ENCODE results near the gene IL34.
"Not testable (repeated sequence)": the region's sequence is repeated elsewhere in the genome, so short reads cannot be mapped to it uniquely, and the experiment has no call there.

IL34 gene

DNA sequence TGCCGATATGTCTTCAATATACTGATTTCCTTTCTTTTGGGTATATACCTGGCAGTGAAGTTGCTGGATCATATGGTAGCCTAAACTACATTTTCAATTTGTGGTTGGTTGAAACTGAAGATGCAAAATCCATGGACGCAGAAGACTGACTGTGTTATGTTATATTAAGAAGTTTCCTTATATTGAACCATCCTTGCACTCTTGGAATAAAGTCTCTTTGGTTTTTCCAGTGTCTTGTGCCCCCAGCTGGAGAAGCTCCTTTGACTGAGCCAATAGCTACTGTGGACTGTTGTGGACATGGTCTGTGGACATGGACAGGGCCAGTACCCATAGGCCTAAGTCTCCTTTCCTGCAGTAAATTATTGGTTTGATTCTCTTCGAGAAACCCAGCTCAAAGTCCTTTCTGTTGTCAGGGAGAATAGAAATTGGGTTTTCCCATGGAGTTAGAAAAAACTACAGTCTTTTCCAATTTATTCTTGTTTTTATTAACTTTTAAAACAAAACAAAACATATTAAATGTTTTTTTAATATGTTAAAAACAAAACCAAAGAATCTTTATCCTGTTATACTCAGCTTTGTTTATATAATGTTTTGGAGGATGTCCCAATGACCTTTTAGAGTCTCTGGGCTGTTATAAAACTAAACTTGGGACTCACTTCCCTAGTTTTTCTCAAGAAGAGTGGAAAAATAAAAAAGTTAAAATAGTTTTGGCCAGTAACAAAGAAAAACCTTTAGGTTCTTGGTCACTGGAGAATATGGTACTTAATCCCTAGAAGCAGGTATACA, 15.2 kb upstream of the IL34 start:
- Histone ChIP-seq H3K27me3 (ENCODE audit: control insufficient read depth, insufficient read depth, low read length) (no peaks in the 10 kb centered on the region), H3K4me3 (ENCODE audit: low read depth, low read length) (no peak overlapping the region), H3K27ac (no peak overlapping the region), H3K9ac (no peak overlapping the region), H3K4me1 (no peaks in the 10 kb centered on the region), H3K4me2 (ENCODE audit: low read length) (no peak overlapping the region), H3K36me3 (ENCODE audit: control insufficient read depth, insufficient read depth, low read length) (no peaks in the 10 kb centered on the region), H3K9me3 (ENCODE audit: control insufficient read depth, low read length) (no peaks in the 10 kb centered on the region), H3K79me2 (no peaks in the 10 kb centered on the region), H2AFZ (no peak overlapping the region)
- TF ChIP-seq, protein P1, sequence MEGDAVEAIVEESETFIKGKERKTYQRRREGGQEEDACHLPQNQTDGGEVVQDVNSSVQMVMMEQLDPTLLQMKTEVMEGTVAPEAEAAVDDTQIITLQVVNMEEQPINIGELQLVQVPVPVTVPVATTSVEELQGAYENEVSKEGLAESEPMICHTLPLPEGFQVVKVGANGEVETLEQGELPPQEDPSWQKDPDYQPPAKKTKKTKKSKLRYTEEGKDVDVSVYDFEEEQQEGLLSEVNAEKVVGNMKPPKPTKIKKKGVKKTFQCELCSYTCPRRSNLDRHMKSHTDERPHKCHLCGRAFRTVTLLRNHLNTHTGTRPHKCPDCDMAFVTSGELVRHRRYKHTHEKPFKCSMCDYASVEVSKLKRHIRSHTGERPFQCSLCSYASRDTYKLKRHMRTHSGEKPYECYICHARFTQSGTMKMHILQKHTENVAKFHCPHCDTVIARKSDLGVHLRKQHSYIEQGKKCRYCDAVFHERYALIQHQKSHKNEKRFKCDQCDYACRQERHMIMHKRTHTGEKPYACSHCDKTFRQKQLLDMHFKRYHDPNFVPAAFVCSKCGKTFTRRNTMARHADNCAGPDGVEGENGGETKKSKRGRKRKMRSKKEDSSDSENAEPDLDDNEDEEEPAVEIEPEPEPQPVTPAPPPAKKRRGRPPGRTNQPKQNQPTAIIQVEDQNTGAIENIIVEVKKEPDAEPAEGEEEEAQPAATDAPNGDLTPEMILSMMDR (IDR thresholded peaks at IDR 0.05), result no peak

DNA sequence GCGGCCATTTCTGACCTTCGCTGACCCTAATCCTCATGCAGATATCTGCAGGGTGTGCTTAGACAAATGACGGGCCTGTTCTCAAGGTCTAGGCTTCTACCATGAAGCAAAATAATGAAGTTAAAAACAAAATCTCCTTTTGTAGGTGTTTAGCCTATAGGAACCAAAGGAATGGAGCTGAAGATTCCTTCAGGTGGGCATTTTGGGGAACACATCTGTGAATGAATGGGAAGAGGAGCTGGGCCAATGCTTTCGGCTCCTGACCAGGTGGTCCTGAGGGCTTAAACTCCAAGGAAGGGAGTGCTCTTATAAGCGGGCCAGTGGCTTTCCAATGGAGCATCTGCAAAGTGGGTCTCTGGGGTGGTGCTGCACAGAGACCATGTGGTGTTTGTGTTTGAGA, 14.1 kb upstream of the IL34 start:
- Histone ChIP-seq H3K36me3 (ENCODE audit: control insufficient read depth, insufficient read depth, low read length) (no peaks in the 10 kb centered on the region), H3K9me3 (ENCODE audit: control insufficient read depth, low read length) (no peaks in the 10 kb centered on the region), H2AFZ (no peak overlapping the region), H3K4me2 (ENCODE audit: low read length) (no peak overlapping the region), H3K9ac (no peak overlapping the region), H3K4me1 (no peaks in the 10 kb centered on the region), H3K27me3 (ENCODE audit: control insufficient read depth, insufficient read depth, low read length) (no peaks in the 10 kb centered on the region), H3K4me3 (ENCODE audit: low read depth, low read length) (no peak overlapping the region), H3K27ac (no peak overlapping the region), H3K79me2 (no peaks in the 10 kb centered on the region)
- TF ChIP-seq, protein P1 (IDR thresholded peaks at IDR 0.05), result no peak

DNA sequence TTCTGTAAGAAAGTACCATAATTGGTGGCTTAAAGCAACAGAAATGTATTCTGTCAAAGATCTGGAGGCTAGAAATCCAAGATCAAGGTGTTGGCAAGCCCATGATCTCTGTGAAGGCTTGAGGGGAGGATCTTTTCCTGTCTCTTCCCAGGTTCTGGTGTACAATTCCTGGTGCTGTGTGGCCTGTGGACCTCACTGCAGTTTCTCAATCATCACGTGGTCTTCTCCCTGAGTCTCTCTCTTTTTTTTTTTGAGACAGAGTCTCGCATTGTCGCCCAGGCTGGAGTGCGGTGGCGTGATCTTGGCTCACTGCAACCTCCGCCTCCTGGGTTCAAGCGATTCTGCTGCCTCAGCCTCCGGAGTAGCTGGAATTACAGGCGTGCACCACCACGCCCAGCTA, 12.7 kb upstream of the IL34 start:
- H3K4me1 ChIP-seq; H3K36me3 ChIP-seq (ENCODE audit: control insufficient read depth, insufficient read depth, low read length); H3K9ac ChIP-seq; H3K79me2 ChIP-seq; H3K4me2 ChIP-seq (ENCODE audit: low read length); H3K27me3 ChIP-seq (ENCODE audit: control insufficient read depth, insufficient read depth, low read length); H3K4me3 ChIP-seq (ENCODE audit: low read depth, low read length); H3K27ac ChIP-seq; H2AFZ ChIP-seq; H3K9me3 ChIP-seq (ENCODE audit: control insufficient read depth, low read length): not testable (repeated sequence)

DNA sequence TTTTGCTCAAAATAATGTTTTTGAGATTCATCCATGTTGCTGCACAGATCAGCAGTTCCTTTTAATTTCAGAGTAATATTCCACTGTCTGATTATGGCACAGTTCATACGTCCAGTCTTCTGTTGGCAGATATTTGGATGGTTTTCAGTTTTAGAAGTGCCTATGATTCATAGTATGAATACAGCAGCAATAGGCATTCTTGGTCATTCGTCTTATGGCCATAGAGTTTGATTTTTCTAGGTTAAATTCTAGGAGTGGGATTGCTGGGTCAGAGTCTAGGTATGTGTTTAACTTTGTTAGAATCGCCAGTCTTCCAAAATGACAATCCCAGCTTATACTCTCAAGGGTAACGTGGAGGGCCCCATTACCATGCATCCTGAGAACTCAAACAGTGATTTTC, 11.5 kb upstream of the IL34 start:
- TF ChIP-seq, protein P1 (IDR thresholded peaks at IDR 0.05), result no peak
- H3K36me3 ChIP-seq (ENCODE audit: control insufficient read depth, insufficient read depth, low read length), result no peaks in the 10 kb centered on the region
- H3K9me3 ChIP-seq (ENCODE audit: control insufficient read depth, low read length), result no peaks in the 10 kb centered on the region
- no peaks in the 10 kb centered on the region for H3K27me3 ChIP-seq (ENCODE audit: control insufficient read depth, insufficient read depth, low read length)
- H3K4me1 ChIP-seq, result peaks cover 6% of the 10 kb centered on the region
- no peak overlapping the region for H3K4me3 ChIP-seq (ENCODE audit: low read depth, low read length)
- no peak overlapping the region for H3K4me2 ChIP-seq (ENCODE audit: low read length)
- no peak overlapping the region for H3K27ac ChIP-seq
- H3K79me2 ChIP-seq, result no peaks in the 10 kb centered on the region
- no peak overlapping the region for H3K9ac ChIP-seq
- no peak overlapping the region for H2AFZ ChIP-seq

DNA sequence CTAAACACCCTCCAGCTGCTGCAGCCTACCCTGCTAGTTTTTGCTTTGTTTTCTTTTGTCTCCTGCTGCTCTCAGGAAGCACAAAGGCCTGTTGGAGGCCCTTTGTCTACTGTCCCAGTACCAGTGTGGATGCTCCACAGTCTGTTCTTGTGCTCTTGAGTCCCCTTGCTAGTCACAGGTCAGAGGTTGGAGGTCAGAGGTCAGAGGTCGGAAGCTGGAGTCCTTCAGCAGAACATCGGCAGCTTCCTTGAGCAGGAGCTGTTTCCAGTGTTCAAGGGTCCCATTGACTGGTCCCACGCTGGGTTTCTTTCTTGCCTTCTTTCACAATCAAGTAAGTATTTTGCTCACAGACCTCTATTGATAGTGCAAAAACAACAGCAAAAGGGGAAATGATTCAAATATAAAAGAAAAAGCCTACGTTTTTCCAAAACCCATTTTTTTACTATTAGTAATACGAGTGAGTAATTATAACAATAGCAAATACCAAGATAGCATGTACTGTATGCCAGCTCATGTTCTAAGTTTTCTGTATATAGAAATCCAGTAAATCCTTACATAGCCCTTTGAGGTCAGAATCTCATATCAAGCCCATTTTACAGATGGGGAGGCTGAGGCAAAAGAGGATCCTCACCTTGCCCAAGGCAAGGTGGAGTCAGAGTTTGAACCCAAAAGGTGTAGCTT, 10.9 kb upstream of the IL34 start:
- Histone ChIP-seq H3K36me3 (ENCODE audit: control insufficient read depth, insufficient read depth, low read length) (no peaks in the 10 kb centered on the region), H3K79me2 (no peaks in the 10 kb centered on the region), H3K4me1 (peaks cover 6% of the 10 kb centered on the region), H3K4me3 (ENCODE audit: low read depth, low read length) (no peak overlapping the region), H3K27me3 (ENCODE audit: control insufficient read depth, insufficient read depth, low read length) (no peaks in the 10 kb centered on the region), H3K4me2 (ENCODE audit: low read length) (no peak overlapping the region), H3K9me3 (ENCODE audit: control insufficient read depth, low read length) (no peaks in the 10 kb centered on the region), H2AFZ (no peak overlapping the region), H3K27ac (no peak overlapping the region), H3K9ac (no peak overlapping the region)
- TF ChIP-seq, protein P1 (IDR thresholded peaks at IDR 0.05), result no peak

Data from parathyroid adenoma (tissue), 2 donors.